ENCODE data around the gene FUBP3.

FUBP3 gene

GRCh38 chr9:130598188-130598587 is 18.8 kb downstream of the FUBP3 start:
- ChIA-PET CTCF (interaction anchor here (1.4 kb wide), 1 partner anchor 10 kb away, joined by 3 read pairs; no protein-coding TSS in a partner anchor), POLR2A (no interaction called here)
- TF ChIP-seq CTCF (IDR thresholded peaks at IDR 0.05; ENCODE audit: control extremely low read depth, extremely low read depth, low read depth, missing control alignments): no peak
- DNase-seq (ENCODE audit: extremely low spot score): no peak

GRCh38 chr9:130599625-130600024 is 20.2 kb downstream of the FUBP3 start:
- no peak for TF ChIP-seq CTCF (IDR thresholded peaks at IDR 0.05; ENCODE audit: control extremely low read depth, extremely low read depth, low read depth, missing control alignments)
- ChIA-PET CTCF (interaction anchor here (1.5 kb wide), 1 partner anchor 18 kb away, joined by 3 read pairs; no protein-coding TSS in a partner anchor), POLR2A (no interaction called here)
- DNase-seq (ENCODE audit: extremely low spot score): no peak

- CTCF ChIA-PET: interaction anchor here (1.4 to 1.5 kb wide), 2 partner anchors 9 to 16 kb away, joined by 3 to 4 read pairs; no protein-coding TSS in a partner anchor
- DNase-seq (ENCODE audit: extremely low spot score): no peak
- TF ChIP-seq CTCF (IDR thresholded peaks at IDR 0.05; ENCODE audit: control extremely low read depth, extremely low read depth, low read depth, missing control alignments): no peak
- POLR2A ChIA-PET: no interaction called here
Observed at GRCh38 chr9:130601100-130601499, 21.7 kb downstream of the FUBP3 start.

GRCh38 chr9:130604295-130604694 is 24.9 kb downstream of the FUBP3 start:
- CTCF ChIA-PET: interaction anchor here (0.8 to 2.0 kb wide), 5 partner anchors 9 to 80 kb away, joined by 3 to 7 read pairs (median 4); no protein-coding TSS in a partner anchor
- DNase-seq (ENCODE audit: extremely low spot score): no peak
- no peak for TF ChIP-seq CTCF (IDR thresholded peaks at IDR 0.05; ENCODE audit: control extremely low read depth, extremely low read depth, low read depth, missing control alignments)
- POLR2A ChIA-PET: no interaction called here

GRCh38 chr9:130606887-130607600 is 27.7 kb downstream of the FUBP3 start:
- no peak for TF ChIP-seq CTCF (IDR thresholded peaks at IDR 0.05; ENCODE audit: control extremely low read depth, extremely low read depth, low read depth, missing control alignments)
- POLR2A ChIA-PET: no interaction called here
- no peak for DNase-seq (ENCODE audit: extremely low spot score)
- CTCF ChIA-PET: no interaction called here

GRCh38 chr9:130607640-130608420 is 28.5 kb downstream of the FUBP3 start:
- POLR2A ChIA-PET: interaction anchor here (0.6 kb wide), 1 partner anchor 42 kb away, joined by 3 read pairs; no protein-coding TSS in a partner anchor
- no peak for TF ChIP-seq CTCF (IDR thresholded peaks at IDR 0.05; ENCODE audit: control extremely low read depth, extremely low read depth, low read depth, missing control alignments)
- CTCF ChIA-PET: interaction anchor here (1.4 kb wide), 1 partner anchor 10 kb away, joined by 4 read pairs; no protein-coding TSS in a partner anchor
- no peak for DNase-seq (ENCODE audit: extremely low spot score)
